OCI-LY3 (cell line): ENCODE measurements around the gene PDGFC.

ENCODE experiments used
- CTCF ChIP-seq: fragments of 200-600, 300-600 bp; sonication (generic); IDR thresholded peaks from 2 replicates; pipeline ENCODE4 v1.5.1; 2014; ENCODE audit warnings: antibody characterized with exemption, low read length, low read depth
- EZH2phosphoT487 ChIP-seq: fragments of 200-600 bp; shearing (Covaris generic); IDR thresholded peaks from 2 replicates; pipeline ENCODE4 v1.6.1; 2018; ENCODE audit warnings: antibody characterized with exemption, mixed run types, low read depth

- TF ChIP-seq CTCF (no peak), EZH2phosphoT487 (no peak)
Measured at GRCh38 chr4:156969101-156969500, 2.5 kb downstream of the PDGFC start.
